Activated CD4-positive, alpha-beta T cell treated with anti-CD3 and anti-CD28 coated beads, Interleukin-2, amount 50 U/mL, for 24 hours (primary cell): ENCODE measurements around the gene KCTD10.
"Not testable (repeated sequence)": the region's sequence is repeated elsewhere in the genome, so short reads cannot be mapped to it uniquely, and the experiment has no call there.

Experiments
- DNase-seq, 2 donors: peaks; one replicate each; pipeline ENCODE4 v3.0.0-alpha.2; 2020; ENCODE audit warnings: low read depth in 1 of 2, low spot score in 1 of 2

KCTD10 gene

DNA sequence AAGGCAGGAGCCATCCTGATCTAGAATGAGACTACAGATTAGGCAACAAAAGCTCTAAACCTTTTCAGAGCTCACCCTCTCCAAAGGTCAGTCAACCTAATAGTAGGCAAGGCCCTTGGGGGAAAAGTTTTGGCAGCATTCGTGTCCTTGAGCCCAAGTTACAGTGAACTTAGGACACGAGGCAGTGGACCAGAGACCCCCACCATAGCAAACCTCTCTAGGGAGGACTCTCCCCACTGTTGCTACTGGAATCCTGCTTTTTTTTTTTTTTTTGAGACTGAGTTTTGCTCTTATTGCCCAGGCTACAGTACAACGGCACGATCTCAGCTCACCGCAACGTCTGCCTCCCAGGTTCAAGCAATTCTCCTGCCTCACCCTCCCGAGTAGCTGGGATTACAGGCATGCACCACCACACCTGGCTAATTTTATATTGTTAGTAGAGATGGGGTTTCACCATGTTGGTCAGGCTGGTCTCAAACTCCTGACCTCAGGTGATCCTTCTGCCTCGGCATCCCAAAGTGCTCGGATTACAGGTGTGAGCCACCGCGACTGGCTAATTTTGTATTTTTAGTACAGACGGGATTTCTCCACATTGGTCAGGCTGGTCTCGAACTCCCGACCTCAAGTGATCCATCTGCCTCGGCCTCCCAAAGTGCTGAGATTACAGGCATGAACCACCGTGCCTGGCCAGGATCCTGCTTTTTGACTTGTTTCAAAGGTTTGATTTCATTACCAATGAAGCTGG lies 3.4 kb downstream of the KCTD10 start:
- not testable (repeated sequence) for DNase-seq

DNA sequence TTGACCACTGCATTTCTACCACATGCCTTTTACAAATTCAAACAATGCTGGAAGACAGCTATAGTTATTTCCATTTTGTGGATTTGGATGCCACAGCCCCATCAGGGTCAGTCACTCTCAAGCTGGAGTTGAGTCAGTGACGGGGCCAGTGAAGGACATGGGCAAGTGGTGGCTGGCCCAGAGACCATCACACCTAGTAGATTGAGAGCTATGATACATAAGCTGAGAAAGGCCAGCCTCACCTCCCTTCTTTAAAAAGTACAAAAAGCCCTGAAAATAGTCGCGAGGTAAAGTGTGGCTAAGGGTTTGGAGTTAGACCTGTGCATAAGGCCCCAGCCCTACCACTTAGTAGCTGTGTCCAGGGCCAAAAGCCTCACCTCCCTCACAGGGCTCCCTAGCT lies 4.1 kb downstream of the KCTD10 start:
- no peak for DNase-seq

DNA sequence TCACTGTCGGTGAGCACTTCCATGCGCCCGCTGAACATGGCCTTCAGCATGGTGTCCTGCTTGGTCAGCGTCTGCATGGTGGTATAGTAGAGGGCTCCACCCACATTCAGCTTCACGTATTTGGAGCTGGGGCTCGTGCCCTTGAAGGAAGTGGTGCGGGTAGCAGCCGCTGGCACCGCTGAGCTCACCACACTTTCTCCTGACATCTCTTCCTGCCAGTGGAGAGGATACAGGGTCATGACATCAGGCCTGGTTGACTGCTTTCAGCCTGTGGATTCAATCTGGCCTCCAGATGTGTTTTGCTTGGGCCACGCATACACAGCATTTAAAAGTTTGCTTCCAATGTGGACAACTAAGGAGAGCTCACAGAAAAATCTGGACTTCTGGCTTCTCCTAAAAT lies 7.6 kb downstream of the KCTD10 start:
- no peak for DNase-seq

DNA sequence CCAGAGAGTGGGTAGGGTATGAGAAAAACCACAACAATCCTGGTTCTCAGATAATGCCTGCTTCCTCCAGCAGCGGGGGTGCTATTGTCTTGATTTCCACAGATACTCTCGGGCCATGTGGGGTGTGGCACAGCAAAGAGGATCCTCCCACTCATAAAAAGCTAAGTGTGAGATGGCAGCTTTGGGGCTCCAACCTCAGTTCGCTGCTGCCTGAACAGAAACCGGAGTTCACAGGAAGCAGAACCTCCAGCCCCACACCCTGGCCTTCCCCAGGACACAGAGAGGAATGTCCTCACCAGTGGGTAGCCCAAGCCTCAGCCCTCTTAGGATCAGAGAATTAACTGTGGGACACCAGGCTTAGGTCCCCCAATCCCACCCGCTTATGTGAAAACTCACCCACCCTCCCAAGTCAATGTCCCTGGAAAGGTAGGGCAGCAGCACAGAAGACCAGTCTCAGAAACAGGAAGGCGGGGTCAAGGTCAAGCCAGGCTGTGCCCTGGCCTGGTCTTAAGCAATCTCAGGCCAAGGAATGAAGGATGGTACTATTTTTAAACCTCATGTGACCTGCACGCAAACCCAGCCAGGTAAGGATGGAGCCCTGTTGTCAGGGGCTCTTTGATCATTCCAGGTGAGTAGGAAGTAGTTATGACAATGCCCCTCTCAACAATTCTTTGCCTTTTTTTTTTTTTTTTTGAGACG lies 9.0 kb downstream of the KCTD10 start:
- no peak for DNase-seq

DNA sequence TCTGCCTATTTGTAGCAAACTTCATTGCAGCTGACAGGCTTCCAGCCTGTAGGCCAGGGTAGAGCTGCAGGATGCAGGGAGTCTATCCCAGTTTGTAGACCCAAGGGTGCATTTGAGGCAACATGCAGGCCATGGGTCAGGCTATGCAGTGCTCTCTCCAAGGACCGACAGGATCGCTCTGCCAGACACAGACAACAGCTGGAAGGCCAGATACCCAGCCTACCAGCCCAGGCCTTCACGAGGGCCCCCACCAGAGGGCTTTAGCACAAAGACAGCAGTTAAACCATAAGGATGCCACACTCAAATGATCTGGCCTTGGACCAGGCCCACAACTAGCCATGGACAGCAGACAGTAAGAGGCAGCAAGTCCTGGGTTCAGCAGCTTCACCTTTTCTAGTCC lies 10.3 kb downstream of the KCTD10 start:
- DNase-seq = no peak

DNA sequence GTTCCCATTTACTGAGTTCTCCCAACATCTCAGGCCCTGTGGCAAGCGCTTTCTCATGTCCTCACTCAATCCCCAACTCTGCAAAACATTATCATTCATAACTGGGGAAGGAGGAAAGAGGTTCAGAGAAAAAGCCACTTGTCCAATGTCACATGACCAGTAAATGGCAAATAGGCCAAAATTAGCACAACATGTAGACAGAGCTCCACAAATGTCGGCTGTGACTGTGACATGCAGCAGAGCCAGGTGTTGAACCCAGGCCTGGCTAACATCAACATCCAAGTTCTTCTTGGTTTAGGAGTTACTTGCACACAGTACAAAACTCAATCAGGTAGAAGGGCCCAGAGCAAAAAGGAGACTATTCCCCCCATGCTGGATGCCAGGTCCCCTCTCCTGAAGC lies 10.8 kb downstream of the KCTD10 start:
- DNase-seq = no peak

DNA sequence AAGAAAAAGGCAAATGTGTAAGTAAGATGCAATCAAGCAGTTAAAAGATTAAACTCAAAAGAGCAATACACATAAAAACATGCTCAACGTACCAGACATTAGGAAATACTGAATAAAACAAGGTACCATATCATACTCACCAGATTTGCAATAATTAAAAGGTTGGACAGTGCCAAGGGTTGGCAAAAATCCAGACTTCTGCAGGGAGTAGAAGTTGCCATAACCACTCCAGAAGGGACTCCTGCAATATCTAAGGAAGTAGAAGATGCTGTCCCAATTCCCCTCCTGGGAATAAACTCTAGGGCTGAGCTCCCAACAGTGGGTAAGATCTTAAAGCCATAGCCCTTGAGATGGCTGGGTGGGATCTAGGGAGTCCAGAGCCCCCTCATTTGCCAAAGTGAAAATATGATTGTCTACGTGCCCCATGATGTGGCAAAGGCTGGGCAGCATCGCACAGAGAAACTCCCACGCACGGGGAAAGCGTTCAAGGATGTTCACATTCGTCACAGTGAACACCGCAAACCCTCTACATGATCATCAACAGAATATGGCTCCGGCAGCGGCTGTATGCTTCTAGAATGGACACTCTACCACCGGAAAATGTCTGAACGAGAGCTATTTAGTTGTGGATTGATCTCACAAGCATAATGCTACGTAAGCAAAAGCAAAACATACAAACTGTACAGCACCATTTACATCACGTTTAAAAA lies 12.3 kb downstream of the KCTD10 start:
- no peak for DNase-seq

DNA sequence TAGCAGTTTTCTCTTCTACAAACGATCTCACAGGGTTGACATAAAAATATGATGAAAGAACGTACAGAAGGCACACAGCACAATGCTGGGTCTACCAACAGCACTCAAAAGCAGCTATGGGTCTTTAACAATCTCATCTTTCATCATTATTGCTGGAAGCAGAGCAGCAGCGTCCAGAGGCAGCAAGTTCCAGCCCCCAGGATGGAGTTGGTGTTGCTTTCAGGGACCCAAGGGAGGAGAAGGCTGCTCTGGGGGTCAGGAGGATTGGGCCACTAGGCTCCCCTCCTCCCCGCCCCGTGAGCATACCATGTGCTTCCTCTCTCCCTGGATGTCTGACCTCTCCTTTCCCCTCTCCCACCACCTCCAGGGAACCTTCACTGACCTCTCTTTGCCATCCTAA lies 13.3 kb downstream of the KCTD10 start:
- no peak for DNase-seq

DNA sequence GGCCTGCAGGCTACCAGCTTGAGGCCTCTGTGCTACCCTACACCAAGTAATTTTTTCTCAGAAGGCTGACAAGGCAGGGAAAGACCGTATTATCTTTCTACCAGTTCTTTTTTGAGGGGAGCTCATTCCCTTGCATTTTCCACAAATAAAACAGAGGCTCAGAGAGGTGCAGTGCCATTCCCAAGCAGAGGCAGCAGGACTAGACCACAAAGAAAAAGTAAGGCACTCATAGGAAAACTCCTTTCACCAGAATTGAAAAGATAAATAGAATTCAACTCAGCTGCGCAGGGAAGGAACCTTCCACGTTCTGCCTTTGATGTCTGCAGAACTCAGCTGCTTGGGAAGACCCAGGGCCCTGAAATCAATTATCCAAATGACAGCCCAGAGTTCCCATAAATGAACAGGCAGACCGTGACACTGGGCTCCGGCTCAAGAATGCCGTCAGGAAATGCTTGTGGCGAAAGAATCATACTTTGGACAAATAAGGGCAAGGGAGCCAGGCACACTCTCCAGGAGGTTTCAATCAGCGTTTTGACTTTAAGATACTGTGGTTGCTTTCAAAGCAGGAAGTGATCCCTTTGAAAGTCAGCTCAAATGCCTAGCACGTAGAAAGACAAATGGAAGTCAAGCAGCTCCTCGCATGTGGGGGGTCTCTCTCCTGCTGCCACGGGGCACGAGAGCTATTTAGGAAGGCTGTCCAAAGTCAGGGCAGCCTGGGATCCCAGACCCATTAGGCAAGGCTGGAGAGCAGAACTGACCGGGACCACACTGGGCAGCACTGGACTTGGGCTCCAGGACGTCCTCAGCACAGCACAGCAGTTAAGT lies 14.0 kb downstream of the KCTD10 start:
- no peak for DNase-seq

DNA sequence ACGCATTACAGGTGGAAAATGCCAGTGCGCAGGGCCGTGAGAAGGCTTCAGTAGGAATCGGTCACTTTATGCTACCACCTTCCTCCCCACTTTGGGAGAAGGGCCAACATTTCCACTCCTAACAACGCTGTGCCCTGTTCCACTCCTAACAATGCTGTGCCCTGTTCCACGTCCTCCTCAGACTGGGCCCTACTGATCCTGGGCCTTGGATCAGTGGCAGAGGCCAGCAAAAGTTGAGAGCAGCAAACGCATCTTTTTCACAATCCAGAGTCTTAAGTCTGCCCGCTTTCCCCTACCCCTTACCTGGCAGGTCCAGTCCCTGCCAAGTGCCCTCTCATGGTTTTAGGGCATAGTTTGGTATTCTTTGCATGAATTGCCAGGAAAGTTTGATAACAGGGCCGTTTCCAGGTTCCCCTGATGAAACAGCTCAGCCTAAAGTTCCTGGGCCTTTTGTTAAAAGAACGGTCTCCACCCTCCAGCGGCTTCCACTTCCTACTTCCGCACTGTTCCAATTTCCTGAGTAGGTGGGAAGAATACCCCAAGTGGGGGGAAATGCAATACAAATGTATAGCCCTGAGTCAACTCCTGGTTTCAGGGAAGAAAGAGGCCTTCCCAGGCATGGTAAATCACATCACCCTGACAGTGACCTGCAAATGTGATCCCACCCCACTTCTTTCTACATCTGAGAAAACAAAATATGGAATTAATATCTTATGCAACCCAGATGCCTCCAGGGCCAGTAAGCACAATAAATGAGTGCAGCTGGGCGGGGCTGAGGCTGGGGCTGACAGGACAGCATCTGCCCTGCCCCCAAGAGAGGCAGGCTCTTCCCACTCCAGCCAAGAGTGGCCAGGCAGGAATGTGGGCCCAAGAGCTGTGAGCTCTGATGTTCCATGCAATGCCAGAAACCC lies 15.0 kb downstream of the KCTD10 start:
- DNase-seq = no peak

DNA sequence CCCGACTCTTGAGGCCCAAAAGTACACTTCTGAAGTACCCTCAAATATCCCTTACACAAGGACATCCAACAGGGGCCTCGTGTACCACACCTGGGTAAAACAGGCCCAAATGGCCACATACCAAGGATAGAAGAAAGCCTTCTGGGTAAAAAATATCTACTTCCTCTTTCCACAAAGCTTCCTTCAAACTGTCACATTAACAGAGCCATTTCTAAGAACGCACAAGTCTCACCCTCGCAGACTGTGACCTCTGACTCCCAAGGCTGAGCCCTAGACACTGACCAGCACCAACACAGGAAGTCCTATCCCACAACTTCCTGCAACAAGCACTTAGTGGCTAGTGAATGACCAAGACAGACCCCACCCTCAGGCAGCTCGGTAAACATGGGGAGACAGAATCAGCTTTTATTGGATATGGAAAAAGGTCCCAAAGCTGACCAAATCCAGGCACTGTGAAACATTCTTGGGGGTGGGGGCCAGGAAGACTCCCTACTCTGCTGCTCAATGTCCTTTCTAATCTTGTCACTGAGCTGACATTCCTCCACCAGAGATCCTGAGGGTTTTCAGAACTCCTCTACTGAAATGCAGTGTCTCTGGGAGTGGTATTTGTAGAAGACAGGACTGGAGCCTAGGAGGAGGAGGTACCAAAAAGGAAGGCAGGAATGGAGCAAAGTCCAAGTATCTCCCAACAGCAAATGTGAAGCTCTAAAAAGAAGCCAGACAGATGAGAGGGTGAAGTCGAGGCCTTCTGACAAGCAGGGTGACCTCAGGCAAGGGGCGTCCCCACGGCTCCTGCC lies 15.9 kb downstream of the KCTD10 start:
- DNase-seq = no peak

DNA sequence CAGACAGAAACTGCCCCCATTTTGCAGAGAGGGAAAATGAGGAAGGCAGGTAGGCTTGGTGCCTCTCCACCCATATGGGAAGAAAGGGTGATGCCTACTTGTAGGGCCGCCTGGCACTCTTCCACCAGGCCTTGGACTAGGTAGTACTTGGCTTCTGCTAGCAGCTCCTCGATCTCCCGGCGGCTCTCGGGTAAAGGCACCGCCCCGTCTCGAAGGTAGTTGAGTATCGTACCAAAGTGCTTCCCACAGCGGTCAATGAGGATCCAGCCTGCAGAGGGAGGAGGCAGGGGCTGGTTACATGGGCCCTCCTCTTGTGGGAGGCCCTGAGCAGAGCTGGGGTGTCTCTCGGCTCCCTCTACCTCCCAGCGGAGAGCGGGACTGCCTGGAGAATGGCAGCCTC lies 16.6 kb downstream of the KCTD10 start:
- no peak for DNase-seq

DNA sequence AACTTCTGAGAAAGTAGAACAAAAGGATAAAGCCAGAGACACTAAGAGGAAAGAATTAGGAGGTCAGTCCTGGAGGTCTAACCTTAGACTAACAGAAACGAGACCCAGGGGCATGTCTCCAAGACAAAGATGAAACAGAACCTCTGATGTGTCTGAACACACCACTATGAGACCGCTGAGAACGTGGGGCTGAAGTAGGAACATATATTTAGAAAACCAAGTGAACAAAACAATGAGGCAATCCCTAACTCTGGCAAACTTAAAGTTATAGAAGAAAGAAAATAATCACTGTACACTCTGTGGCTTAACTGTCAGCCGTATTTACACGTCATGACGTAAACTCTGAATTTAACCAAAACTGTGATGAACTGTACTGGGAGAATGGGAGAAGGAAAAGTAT lies 17.9 kb downstream of the KCTD10 start:
- no peak for DNase-seq

DNA sequence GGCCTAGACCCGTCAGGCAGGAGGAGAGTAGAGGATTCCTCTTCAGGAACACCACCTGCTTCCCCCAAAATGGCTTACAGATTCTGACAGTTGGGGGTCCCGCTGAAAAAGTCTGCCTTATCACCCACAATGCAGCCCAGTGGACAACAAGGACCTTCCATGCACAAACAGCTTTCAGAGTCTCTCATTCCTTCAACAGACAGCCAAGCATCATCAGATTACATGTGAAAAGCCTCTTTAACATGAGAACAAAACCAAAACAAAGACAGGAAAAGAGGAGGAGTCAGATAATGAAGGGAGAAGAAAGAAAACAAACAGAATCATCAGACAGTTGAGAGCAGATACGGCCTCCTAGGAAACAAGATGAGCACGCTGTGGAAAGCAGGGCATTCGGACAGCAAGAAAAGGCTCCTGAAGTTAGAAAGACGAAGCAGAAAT lies 18.3 kb downstream of the KCTD10 start:
- DNase-seq = no peak

DNA sequence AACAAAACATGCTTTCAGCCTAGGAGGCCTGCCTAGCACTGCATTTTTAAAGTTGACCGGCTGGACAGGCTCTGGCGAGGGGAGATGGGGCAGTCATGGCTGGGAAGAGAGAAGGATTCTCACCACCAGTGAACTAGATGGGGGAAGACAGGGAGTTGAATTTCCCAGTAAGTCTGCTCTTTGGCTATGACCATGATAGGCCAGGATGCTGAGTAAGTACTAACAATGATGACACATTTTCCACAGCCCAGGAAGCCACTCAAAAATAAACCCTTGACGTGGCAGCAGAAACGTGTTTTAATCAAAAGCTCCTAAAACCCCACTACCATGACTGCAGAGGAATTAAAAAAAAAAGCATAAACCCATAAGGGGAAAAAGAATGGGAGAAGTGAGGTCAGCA lies 19.0 kb downstream of the KCTD10 start:
- DNase-seq = no peak

DNA sequence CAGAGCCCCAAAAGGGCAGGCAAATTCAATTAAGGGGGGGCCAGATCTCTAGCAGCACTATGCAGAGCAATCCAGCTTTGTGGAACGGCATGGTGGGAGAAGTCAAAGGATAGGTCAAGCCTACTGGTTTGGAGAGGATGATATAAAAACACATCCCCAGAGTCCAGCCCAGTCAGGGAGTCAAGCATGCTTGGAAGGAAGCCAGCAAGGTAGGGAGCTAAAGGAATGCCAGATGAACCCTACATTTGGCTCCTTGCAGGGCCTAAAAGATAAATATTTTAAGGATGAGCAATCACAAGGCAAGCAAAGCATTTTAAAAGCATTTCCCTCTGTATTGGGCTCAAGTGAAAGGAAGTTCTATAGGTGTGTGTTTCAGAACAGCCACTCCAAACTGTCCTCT lies 21.4 kb downstream of the KCTD10 start:
- DNase-seq = no peak

DNA sequence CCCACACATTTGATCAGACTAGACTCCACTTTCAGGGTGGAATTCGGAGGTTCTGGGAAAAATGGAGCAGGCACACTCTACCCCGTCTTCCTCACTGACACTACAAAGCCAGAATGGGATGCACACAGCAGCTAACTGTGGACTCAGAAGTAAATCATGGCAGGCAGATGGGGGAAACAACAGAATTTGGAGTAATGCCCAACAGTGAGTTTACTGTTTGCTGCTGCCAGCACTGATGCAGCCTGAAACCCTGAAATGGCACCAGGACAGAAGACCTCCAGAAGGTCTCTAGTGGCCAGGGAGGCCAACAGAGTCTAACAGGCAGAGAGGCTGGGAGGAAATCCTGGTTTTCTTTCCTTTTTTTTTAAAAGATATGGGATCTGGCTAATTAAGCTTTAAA lies 24.6 kb downstream of the KCTD10 start:
- no peak for DNase-seq

DNA sequence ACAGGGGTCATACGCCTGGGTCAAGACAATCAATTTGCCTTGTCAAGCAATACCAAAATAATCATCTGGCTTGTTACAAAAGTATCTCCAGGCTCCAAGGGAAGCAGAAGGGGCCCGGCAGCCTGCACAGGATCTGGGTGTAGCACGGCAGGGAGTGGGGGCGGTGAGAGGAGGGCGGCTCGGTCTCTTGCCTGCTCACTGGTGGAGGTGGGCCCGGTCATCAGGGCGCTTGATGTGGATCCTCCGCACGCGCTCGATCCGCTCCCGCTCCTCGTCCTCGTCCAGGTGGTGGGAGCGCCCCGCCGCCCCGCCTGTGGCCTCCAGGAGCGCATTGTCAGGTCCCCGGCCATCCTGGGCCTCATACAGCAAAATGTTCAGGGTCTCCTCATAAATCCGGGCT lies 25.7 kb downstream of the KCTD10 start:
- no peak for DNase-seq

DNA sequence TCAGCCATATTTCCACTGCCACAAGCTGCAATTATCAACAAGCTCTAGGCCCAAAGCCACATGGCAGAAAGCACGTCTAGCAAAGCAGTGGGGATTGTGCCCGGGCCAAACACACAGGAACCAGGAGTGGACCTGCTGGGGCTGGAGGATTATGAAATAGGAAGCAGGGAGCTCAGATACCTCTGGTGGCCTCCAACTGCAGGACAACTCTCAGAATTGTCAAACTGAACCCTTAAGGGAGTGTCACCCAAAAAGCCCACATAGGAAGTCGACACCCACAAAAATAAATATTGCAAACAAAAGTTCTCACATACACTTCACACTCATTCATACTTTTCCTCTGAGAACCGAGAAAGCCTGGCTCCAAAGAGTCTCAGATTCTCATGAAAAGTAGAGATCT lies 26.1 kb downstream of the KCTD10 start:
- no peak for DNase-seq
